NCI-H82 treated with DMSO at 0.1 percent for 48 hours (cell line): ENCODE measurements around the gene CD47.
A peak's percentile ranks its signal among the peaks of the same experiment; 100 is the strongest.

Experiments
- DNase-seq: peaks from one replicate; lab custom pipeline; 2025; ENCODE audit not compliant: unreplicated experiment; lab: John Stamatoyannopoulos, UW

CD47 gene

GRCh38 chr3:108117241-108117775 lies 26.5 kb upstream of the CD47 start:
- no peak for DNase-seq

GRCh38 chr3:108114423-108115065 lies 23.7 kb upstream of the CD47 start:
- no peak for DNase-seq

- no peak for DNase-seq
Measured at GRCh38 chr3:108113975-108114374, 23.1 kb upstream of the CD47 start.

- no peak for DNase-seq
Measured at GRCh38 chr3:108110934-108111333, 20.1 kb upstream of the CD47 start.

DNA sequence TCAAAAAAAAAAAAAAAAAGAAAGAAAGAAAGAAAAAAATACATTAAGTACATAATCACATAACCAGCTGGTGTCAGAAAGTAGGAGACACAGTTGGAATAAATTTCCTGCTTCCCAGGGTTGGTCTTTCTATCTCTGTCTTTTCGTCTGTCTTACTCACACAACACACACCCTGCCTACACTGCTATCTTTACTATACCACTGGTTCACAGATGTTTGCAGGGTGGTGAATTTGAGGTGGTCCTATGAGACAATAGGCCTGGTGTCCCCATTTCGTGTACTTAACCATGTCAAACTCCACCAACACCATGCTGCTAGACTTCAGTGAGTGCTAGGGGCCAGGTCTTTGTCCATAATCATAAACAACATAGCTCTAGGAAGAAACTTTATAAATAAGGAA lies 17.6 kb upstream of the CD47 start:
- no peak for DNase-seq

- no peak for DNase-seq
Measured at GRCh38 chr3:108106449-108106848, 15.6 kb upstream of the CD47 start.

DNA sequence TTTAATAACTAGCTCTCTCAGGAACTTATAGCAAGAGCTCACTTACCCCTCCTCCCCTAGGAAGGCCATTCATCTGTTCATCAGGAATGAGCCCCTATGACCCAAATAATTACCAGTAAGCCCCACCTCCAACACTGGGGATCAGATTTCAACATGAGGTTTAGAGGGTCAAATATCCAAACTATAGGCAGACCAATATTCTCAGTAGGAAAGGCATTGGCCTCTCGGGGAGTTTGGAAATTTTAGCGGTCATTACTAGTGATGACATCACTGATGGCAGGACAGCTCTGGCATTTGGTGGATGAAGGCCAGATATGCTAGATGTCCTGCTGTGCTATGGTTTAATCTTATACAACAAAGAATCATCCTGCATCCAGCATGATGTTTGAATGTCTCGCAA lies 15.2 kb upstream of the CD47 start:
- DNase-seq, result no peak

GRCh38 chr3:108103886-108104797 lies 13.3 kb upstream of the CD47 start:
- DNase-seq, result no peak

- no peak for DNase-seq
Measured at GRCh38 chr3:108103040-108103751, 12.4 kb upstream of the CD47 start.

DNA sequence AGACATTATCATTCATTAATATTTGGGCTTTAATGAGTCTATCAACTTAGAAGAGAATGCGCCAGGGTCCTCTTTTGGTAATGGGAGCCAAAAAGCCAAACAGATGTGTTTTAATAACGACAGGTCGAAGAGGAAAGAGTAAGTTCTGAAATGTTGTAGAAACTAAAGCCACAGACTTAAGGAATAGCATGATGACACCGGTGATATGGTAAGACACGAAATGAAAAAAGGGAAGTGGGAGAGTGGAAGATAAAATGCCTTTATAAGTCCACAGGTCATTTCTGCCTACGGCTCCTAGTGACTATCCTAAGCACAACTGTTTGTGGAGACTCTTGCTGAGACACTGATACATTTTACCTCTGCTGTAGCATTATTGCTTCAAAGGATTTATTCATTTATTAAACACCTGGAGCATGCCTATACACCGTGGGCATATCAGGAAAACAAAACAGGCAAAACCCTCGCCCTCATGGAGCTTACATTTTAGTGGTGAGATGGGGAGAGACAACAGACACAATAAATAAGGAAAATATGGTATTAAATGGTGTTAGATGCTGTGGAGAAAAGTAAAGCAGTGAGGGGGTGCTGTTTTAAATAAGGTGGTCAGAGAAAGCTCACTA lies 11.7 kb upstream of the CD47 start:
- DNase-seq, result no peak

DNA sequence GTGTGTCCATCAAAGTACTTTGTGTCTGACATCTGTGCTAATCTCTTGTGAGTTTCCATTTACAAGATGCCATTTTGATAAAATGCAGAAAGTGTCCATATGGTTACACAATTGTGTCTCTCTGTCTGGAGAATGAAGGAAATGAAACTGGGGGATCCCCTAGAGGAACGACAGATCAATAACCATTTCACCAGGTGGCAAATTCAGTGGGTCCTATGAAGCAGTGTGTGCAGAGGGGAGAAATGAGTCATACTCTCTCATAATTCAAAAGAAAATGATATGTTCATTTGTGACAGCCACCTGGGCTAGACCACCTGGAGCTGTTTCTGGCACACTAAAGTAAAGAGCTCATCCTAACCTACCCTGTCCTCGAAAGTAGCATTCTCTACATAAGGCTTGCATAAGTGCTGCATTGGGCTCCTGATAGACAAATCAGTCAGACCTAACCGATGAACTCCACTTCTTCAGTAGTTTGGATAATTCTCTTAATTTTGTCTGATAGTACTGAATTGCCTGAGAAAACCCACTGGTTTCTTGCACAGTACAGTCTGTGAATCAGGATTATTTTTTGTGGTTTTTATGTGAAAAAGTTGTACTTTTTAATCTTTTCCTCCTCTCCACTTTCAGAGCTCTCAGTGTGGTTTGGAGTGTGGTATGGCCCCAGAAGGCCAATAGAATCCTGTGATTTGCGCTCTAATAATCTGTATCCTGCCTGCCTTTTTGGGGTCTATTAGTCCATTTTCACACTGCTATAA lies 10.3 kb upstream of the CD47 start:
- DNase-seq, result no peak

GRCh38 chr3:108099679-108100428 lies 9.0 kb upstream of the CD47 start:
- DNase-seq, result no peak

GRCh38 chr3:108099244-108099643 lies 8.4 kb upstream of the CD47 start:
- no peak for DNase-seq

GRCh38 chr3:108098003-108098370 lies 7.2 kb upstream of the CD47 start:
- no peak for DNase-seq

DNA sequence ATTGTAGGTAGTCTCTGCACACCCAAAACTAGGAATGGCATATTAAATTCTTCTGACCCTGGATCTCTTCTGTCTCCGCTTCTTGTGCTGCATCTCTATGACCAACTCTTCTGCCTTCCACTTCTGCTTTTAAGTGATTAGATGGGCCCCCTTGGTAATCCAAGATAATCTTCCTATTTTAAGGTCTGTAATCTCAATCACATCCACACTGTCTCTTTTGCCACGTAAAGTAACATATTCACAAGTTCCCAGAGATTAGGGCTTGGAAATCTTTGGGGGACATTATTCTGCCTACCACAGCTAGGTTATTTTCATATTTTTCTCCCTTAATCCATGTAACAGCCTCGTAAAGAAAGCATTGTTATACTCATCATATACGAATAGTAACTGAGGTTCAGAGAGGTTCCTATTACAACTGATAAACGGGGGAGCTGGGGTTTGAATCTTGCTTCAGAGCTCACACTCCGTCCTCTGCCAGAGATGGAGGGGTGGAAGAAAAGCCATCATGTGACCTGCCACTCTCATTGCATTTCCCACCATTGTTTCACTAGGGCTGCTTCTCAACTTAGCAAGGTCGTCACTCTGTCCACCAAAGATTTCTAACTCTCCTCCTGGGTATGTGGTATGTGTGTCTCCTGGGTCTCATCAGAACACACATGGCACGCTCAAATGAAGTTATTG lies 6.6 kb upstream of the CD47 start:
- DNase-seq, result peak; percentile 63

DNA sequence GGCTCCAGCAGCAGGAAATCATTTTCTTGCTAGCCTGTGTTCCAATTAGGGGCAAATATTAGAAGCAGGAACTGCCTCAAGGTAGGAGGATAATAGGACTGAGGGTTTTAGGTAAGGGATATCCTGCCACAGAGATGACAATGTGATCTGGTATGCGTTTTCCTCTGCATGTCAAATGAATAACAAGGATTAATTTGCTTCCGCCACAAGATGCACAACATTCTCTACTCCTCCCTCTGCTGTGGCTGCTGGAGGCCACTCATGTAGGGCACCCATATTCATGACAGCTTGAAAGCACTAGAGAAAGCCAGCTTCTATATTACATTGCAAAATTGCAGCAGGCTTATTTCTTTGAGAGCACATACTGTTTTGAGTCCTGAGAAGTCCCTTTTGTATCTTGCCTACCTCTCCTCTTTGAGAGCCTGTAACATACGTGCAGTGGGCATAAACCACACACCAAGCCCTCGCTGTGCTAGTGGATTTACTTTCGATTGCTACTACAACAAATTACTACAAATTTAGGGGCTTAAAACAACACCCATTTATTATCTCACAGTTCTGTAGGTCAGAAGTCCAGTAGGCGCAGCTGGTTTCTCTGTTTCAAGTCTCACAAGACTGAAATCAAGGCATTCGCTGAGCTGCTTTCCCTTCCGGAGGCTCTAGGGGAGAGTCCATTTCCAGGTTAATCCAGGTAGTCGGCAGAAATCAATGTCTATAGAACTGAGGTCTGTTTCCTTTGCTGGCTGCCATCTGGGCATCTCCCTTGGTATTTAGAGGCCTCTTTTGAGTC lies 5.9 kb upstream of the CD47 start:
- DNase-seq, result peak; percentile 63

DNA sequence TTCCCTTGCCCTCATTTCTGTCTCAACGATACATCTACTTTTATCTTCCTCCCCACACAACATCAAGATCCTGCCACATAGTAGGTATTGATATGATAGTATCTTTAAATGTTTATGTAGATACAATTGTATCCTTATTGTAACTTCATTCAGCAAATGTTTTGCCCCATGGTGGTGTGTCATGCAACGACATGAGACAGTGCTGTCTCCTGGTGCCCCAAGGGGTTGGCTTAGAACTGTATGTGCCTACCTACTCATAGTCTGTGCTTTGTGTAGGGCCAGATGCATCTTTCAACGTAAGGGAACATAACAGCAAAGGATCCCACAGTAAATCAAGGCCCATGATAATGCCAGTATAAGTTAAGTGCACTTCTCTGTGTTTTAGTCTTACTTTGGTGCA lies 2.8 kb upstream of the CD47 start:
- DNase-seq, result no peak

GRCh38 chr3:108093021-108093420 lies 2.2 kb upstream of the CD47 start:
- no peak for DNase-seq
